ENCODE data around the gene THEMIS2.
"Not testable (repeated sequence)": the region's sequence is repeated elsewhere in the genome, so short reads cannot be mapped to it uniquely, and the experiment has no call there.

Gene THEMIS2

DNA sequence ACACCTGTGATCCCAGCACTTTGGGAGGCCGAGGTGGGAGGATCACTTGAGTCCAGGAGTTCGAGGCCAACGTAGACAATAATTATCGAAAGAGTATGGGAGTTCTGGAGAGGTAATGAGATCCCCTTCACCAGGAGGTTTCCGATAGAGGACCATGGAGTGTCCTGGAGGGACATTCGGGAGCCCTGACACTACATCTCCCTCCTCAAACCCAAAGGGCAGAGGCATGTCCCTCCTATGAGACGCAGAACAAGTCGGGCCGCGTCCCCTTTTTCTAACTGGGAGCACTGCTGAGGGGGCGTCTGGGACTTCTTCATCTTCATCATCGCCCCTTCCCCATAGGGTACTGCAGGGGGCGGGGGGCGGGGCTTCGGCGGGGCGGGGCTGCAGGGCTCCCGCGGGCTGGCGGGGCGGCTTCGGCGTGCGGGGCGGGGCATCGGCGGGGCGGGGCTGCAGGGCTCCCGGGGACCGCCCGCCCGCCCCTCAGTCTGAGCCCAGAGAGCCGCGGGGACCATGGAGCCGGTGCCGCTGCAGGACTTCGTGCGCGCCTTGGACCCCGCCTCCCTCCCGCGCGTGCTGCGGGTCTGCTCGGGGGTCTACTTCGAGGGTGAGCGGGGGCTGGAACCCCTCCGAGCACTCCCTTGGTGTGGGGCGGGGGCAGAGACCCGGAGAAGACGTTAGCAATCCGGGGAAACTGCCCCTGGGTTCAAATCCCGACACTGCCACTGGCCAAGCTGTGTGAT is at the start of gene THEMIS2:
Gene THEMIS2 (plus strand): TSS at position 486 of the 743 bp plus-strand sequence. CDS start 28 bp downstream, at position 514.
- DNase-seq = peak; percentile 81

GRCh38 chr1:27823784-27824183 is 48.6 kb upstream of the THEMIS2 start:
- DNase-seq = no peak

DNA sequence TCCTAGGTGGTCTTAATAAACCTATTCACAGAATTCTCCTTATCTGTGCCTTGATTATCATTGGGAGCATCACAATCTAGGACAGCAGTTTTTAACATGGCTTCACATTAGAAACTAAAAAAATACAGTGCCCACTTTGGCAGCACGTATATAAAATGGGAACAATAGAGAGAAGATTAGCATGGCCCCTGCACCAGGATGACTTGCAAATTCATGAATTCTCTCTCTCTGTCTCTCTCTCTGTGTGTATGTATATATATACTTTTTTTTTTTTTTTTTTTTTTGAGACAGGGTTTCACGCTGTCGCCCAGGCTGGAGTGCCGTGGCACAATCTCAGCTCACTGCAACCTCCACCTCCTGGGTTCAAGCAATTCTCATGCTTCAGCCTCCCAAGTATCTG is 47.9 kb upstream of the THEMIS2 start:
- DNase-seq = no peak

DNA sequence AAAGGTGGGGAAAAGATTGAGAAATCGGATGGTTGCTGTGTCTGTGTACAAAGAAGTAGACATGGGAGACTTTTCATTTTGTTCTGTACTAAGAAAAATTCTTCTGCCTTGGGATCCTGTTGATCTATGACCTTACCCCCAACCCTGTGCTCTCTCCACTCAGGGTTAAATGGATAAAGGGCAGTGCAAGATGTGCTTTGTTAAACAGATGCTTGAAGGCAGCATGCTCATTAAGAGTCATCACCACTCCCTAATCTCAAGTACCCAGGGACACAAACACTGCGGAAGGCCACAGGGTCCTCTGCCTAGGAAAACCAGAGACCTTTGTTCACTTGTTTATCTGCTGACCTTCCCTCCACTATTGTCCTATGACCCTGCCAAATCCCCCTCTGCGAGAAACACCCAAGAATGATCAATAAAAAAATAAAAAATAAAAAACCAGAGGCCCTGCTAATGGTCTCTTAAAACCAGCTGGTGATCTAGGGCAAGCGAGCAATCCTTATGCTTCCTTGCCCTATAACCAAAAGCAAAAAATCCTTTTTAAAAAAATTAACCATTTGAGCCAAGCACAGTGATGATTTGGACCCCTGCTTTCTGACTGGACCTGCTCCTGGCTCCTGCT is 42.9 kb upstream of the THEMIS2 start:
- DNase-seq = not testable (repeated sequence)

DNA sequence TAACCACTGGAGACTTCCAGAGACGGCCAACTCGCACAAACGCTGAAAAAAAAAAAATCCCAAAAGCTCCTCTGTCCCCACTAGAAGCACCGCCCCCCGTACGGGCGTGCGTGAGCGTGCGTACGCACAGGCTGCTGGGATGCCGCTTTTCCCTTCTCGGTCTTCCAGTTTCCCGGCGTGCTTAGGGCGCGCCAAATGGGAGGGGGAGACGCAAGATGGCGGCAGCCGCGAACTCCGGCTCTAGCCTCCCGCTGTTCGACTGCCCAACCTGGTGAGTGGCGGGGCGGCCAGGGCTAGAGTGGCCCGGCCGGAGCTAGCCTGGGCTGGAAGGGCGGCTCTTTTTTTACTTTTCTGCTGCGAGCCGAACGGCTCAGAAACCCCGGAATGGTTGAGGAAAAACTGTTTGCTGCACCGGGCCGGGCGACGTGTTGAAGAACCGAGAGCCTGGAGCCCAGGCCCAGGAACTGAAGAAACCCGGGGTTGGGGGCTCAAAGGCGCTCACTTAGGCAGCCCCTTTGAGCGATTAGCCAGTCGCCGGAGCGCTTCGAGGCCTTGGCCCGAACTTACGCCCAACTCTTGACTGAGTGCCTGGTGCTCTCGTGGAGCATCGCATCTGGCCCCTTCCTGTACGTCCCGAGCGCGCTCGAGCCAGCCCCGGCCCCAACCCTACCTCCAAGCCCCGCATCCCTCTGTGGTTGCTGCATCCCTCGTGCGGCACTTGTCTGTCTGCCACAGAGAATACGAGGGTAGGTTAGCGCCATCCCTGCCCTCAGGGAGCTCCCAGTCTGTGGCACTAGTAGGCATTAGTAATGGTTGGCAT is 41.5 kb upstream of the THEMIS2 start, which contains the start of gene PPP1R8:
Gene PPP1R8 (plus strand): TSS at position 162 of the 820 bp plus-strand sequence. CDS start 54 bp downstream, at position 216.
- peak; percentile 90 for DNase-seq

GRCh38 chr1:27831568-27832410 is 40.6 kb upstream of the THEMIS2 start:
- DNase-seq = no peak

DNA sequence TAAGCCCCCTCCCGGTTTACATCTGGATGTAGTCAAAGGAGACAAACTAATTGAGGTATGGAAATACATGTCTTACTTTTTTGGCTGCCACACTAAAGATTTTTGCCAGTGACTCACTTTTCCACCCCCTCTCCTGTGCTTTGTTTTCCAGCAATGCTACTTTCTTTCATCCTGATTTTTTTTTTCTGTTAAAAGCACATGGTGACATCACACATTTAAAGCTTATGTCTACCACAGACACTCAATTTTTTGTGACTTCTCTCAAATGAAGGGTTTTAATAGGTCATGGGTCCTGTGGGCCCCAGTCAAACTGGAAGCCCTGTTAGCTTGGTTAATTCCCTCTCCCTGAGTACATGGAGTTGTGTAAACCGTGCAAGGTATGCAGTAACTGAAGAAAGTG is 39.6 kb upstream of the THEMIS2 start:
- DNase-seq = no peak

- DNase-seq = no peak
These were observed 38.9 kb upstream of the THEMIS2 start for GRCh38 chr1:27833470-27833869.

- DNase-seq = no peak
These were observed 37.3 kb upstream of the THEMIS2 start for GRCh38 chr1:27835046-27835445.

GRCh38 chr1:27835501-27835900 is 36.8 kb upstream of the THEMIS2 start:
- no peak for DNase-seq

DNA sequence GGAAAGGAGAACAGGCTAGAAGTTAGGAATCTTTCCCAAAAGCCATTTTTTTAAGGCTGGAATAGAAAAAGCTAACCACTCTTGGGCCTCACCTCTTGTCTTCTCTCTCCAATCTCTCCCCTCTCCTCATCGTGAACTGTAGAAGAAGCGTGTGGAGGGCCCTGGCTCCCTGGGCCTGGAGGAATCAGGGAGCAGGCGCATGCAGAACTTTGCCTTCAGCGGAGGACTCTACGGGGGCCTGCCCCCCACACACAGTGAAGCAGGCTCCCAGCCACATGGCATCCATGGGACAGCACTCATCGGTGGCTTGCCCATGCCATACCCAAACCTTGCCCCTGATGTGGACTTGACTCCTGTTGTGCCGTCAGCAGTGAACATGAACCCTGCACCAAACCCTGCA is 22.4 kb upstream of the THEMIS2 start:
- DNase-seq = no peak

- no peak for DNase-seq
These were observed 17.3 kb upstream of the THEMIS2 start for GRCh38 chr1:27855085-27855484.

- no peak for DNase-seq
These were observed 15.6 kb upstream of the THEMIS2 start for GRCh38 chr1:27856561-27857343.

DNA sequence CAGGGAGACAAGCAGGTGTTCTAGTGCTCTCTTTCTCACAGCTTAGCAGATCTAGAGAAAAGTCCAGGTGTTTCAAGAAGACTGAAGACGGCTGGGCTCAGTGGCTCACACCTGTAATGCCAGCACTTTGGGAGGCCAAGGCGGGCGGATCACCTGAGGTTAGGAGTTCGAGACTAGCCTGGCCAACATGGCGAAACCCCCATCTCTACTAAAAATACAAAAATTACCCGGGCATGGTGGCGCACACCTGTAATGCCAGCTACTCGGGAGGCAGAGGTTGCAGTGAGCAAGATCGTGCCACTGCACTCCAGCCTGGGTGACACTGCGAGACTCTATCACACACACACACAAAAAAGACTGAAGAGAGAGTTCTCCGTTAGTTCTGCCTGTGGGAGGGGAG is 14.8 kb upstream of the THEMIS2 start:
- DNase-seq = not testable (repeated sequence)

- peak; percentile 82 for DNase-seq
These were observed 14.0 kb upstream of the THEMIS2 start for GRCh38 chr1:27858072-27858948.

- no peak for DNase-seq
These were observed 13.3 kb upstream of the THEMIS2 start for GRCh38 chr1:27858949-27859576.

GRCh38 chr1:27861436-27861835 is 10.9 kb upstream of the THEMIS2 start:
- DNase-seq = no peak

- no peak for DNase-seq
These were observed 10.3 kb upstream of the THEMIS2 start for GRCh38 chr1:27862004-27862403.

GRCh38 chr1:27862671-27863537 is 9.4 kb upstream of the THEMIS2 start:
- DNase-seq = peak; percentile 85
